PC-3 (cell line): ENCODE data around the gene VPS41. TPM values are rescaled to one million over a fixed set of nuclear protein-coding genes. Genes with fewer than 3 reads are reported as not detected.

Experiments used
- ATAC-seq: fragments of 200-7000 bp; cut with Tn5 transposase; 2 replicates; pipeline ENCODE4 v1.9.1; 2020; ENCODE audit warnings: mild to moderate bottlenecking, moderate library complexity
- BruUV-seq: library from RNA; stranded (reverse); fragments of 400-500 nt; replicated peaks from 2 replicates; lab custom pipeline; 2021; lab: Mats Ljungman, UMichigan
- CTCF ChIA-PET: fragments of 300-600 bp; sonication (Branson Sonifier 250); formaldehyde crosslinking; loops from one replicate; lab custom pipeline; 2022; ENCODE audit warnings: antibody characterized with exemption; lab: Charles Lee
- POLR2A ChIA-PET: fragments of 300-600 bp; sonication (Branson Sonifier 250); formaldehyde crosslinking; loops from one replicate; lab custom pipeline; 2022; ENCODE audit warnings: antibody characterized with exemption; ENCODE audit not compliant: unreplicated experiment; lab: Charles Lee
- DNase-seq: peaks from one replicate; pipeline ENCODE4 v3.0.0-alpha.2; 2015
- H2AFZ ChIP-seq: fragments of 300-600 bp; sonication (generic); 2 replicates; pipeline ENCODE4 v1.6.0; 2016; ENCODE audit warnings: antibody characterized with exemption, low read length
- H3F3A ChIP-seq: fragments of 300-600 bp; sonication (generic); one replicate; pipeline ENCODE4 v1.6.0; 2017; ENCODE audit warnings: antibody characterized with exemption, low read length, control low read depth, mild to moderate bottlenecking; ENCODE audit not compliant: unreplicated experiment
- H3K27ac ChIP-seq: fragments of 300-600 bp; sonication (generic); 2 replicates; pipeline ENCODE4 v1.5.1; 2016; ENCODE audit warnings: mild to moderate bottlenecking, low read length
- H3K27me3 ChIP-seq: fragments of 300-600 bp; sonication (generic); 2 replicates; pipeline ENCODE4 v1.6.1; 2016; ENCODE audit warnings: low read length, mixed read lengths
- H3K36me3 ChIP-seq: fragments of 300-600 bp; sonication (generic); 2 replicates; pipeline ENCODE4 v1.6.1; 2016; ENCODE audit warnings: low read depth, mixed run types, low read length, mixed read lengths
- H3K4me1 ChIP-seq: fragments of 300-600 bp; sonication (generic); 2 replicates; pipeline ENCODE4 v1.5.1; 2016; ENCODE audit warnings: low read length; ENCODE audit not compliant: insufficient read depth
- H3K4me2 ChIP-seq: fragments of 300-600 bp; sonication (generic); 2 replicates; pipeline ENCODE4 v1.6.0; 2016; ENCODE audit warnings: low read length
- H3K4me3 ChIP-seq: fragments of 300-600 bp; sonication (generic); 2 replicates; pipeline ENCODE4 v1.5.1; 2016; ENCODE audit warnings: mild to moderate bottlenecking, low read length, mixed read lengths
- H3K79me2 ChIP-seq: fragments of 300-600 bp; sonication (generic); 2 replicates; pipeline ENCODE4 v1.6.1; 2017; ENCODE audit warnings: low read length, mixed read lengths
- H3K9ac ChIP-seq: fragments of 300-600 bp; sonication (generic); 2 replicates; pipeline ENCODE4 v1.6.0; 2016; ENCODE audit warnings: mild to moderate bottlenecking, low read length
- H3K9me2 ChIP-seq: fragments of 300-600 bp; sonication (generic); replicated peaks from 2 replicates; pipeline ENCODE4 v1.6.1; 2016; ENCODE audit warnings: mixed run types, low read length, mixed read lengths
- H3K9me3 ChIP-seq: fragments of 300-600 bp; sonication (generic); 2 replicates; pipeline ENCODE4 v1.6.1; 2016; ENCODE audit warnings: low read length, mixed read lengths
- H4K20me1 ChIP-seq: fragments of 300-600 bp; sonication (generic); 2 replicates; pipeline ENCODE4 v1.6.1; 2016; ENCODE audit warnings: low read length, mixed read lengths
- CTCF ChIP-seq: fragments of 300-600 bp; sonication (generic); conservative IDR thresholded peaks from 2 replicates; pipeline ENCODE4 v1.5.1; 2017; ENCODE audit warnings: antibody characterized with exemption, low read depth, mild to moderate bottlenecking, low read length
- EZH2 ChIP-seq: fragments of 300-600 bp; sonication (generic); IDR thresholded peaks from one replicate; pipeline ENCODE4 v1.6.1; 2017; ENCODE audit warnings: antibody characterized with exemption, mild to moderate bottlenecking, low read length; ENCODE audit not compliant: unreplicated experiment
- EZH2phosphoT487 ChIP-seq: fragments of 300-600 bp; sonication (generic); IDR thresholded peaks from 2 replicates; pipeline ENCODE4 v1.6.1; 2018; ENCODE audit warnings: mild to moderate bottlenecking, antibody characterized with exemption, low read length, borderline replicate concordance
- intact Hi-C: fragments of 100-400 bp; cut with micrococcal nuclease; formaldehyde crosslinking; loops from 2 replicates; pipeline ENCODE4 v1.9.0; 2023
- total RNA-seq: library from RNA; depleted of rRNA; stranded (reverse); fragments of >200 nt; gene quantifications from 2 replicates; pipeline ENCODE4 v1.2.3, GENCODE V29; 2014

VPS41 gene
- total RNA-seq, 1 experiment from 2014 or later: 35.2 TPM

- H3K9me2 ChIP-seq: no peaks in the 10 kb centered on the region
- H2AFZ ChIP-seq: no peak overlapping the region
- intact Hi-C loops: no loop called here
- H3F3A ChIP-seq: no peaks in the 10 kb centered on the region
- no peaks in the 10 kb centered on the region for H3K27me3 ChIP-seq
- BruUV-seq: no TSS peak
- TF ChIP-seq EZH2phosphoT487 (no peak), EZH2 (no peak), CTCF (0 out of 2 replicates have a peak, but pooled peaks have one; percentile 13)
- no peaks in the 10 kb centered on the region for H3K9me3 ChIP-seq
- no peak overlapping the region for H3K4me3 ChIP-seq
- no peak overlapping the region for H3K27ac ChIP-seq
- no peak overlapping the region for H3K4me2 ChIP-seq
- H3K79me2 ChIP-seq: no peaks in the 10 kb centered on the region
- no peaks in the 10 kb centered on the region for H3K4me1 ChIP-seq
- no peaks in the 10 kb centered on the region for H4K20me1 ChIP-seq
- H3K36me3 ChIP-seq: no peaks in the 10 kb centered on the region
- POLR2A ChIA-PET: no interaction called here
- H3K9ac ChIP-seq: no peak overlapping the region
- DNase-seq (no peak), ATAC-seq (no peak)
- CTCF ChIA-PET: no interaction called here
Measured at GRCh38 chr7:38881015-38881414, 28.0 kb downstream of the VPS41 start.

- Histone ChIP-seq H3K4me3 (no peak overlapping the region), H3K4me1 (no peaks in the 10 kb centered on the region), H3K9me3 (no peaks in the 10 kb centered on the region), H3K36me3 (no peaks in the 10 kb centered on the region), H4K20me1 (no peaks in the 10 kb centered on the region), H3K9me2 (no peaks in the 10 kb centered on the region), H2AFZ (no peak overlapping the region), H3K27me3 (no peaks in the 10 kb centered on the region), H3K9ac (no peak overlapping the region), H3K4me2 (no peak overlapping the region), H3K79me2 (no peaks in the 10 kb centered on the region), H3K27ac (no peak overlapping the region), H3F3A (no peaks in the 10 kb centered on the region)
- TF ChIP-seq CTCF (no peak), EZH2 (no peak), EZH2phosphoT487 (no peak)
- ChIA-PET POLR2A (no interaction called here), CTCF (no interaction called here)
- DNase-seq (no peak), ATAC-seq (no peak)
- intact Hi-C loops: no loop called here
- BruUV-seq: no TSS peak
Measured at GRCh38 chr7:38880454-38880853, 28.5 kb downstream of the VPS41 start.

GRCh38 chr7:38880035-38880434, 29.0 kb downstream of the VPS41 start:
- H3K4me1 ChIP-seq: no peaks in the 10 kb centered on the region
- no peak for DNase-seq
- CTCF ChIA-PET: no interaction called here
- POLR2A ChIA-PET: no interaction called here
- H3K27me3 ChIP-seq: no peaks in the 10 kb centered on the region
- no peaks in the 10 kb centered on the region for H3K9me2 ChIP-seq
- H3K4me2 ChIP-seq: no peak overlapping the region
- H4K20me1 ChIP-seq: no peaks in the 10 kb centered on the region
- no peak overlapping the region for H3K9ac ChIP-seq
- H3K36me3 ChIP-seq: no peaks in the 10 kb centered on the region
- no peaks in the 10 kb centered on the region for H3K9me3 ChIP-seq
- intact Hi-C loops: no loop called here
- BruUV-seq: no TSS peak
- no peaks in the 10 kb centered on the region for H3F3A ChIP-seq
- TF ChIP-seq EZH2phosphoT487 (no peak), EZH2 (no peak), CTCF (no peak)
- no peaks in the 10 kb centered on the region for H3K79me2 ChIP-seq
- no peak for ATAC-seq
- H2AFZ ChIP-seq: no peak overlapping the region
- no peak overlapping the region for H3K27ac ChIP-seq
- H3K4me3 ChIP-seq: no peak overlapping the region
